ENCODE data around the gene MCL1. TPM values are rescaled to one million over a fixed set of nuclear protein-coding genes. Genes with fewer than 3 reads are reported as not detected.
"Not testable (repeated sequence)": the region's sequence is repeated elsewhere in the genome, so short reads cannot be mapped to it uniquely, and the experiment has no call there.

Gene MCL1
- total RNA-seq, 1 donor from 2014 or later, result 144 TPM

DNA sequence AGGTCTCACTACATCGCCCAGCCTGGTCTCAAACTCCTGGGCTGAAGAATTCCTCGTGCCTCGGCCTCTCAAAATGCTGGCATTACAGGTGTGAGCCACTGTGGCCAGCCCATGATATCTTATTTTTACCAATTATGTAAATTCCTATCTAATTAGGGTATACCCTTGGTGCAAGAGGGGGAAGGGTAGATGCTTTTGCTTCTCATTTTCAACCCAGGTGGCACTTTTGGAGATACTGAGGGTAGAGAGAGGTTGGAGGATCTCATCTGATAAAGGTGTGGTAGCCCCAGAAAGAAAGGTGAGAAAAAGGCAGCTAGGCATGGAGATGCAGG lies 32.6 kb upstream of the MCL1 start:
- TF ChIP-seq, protein P1, sequence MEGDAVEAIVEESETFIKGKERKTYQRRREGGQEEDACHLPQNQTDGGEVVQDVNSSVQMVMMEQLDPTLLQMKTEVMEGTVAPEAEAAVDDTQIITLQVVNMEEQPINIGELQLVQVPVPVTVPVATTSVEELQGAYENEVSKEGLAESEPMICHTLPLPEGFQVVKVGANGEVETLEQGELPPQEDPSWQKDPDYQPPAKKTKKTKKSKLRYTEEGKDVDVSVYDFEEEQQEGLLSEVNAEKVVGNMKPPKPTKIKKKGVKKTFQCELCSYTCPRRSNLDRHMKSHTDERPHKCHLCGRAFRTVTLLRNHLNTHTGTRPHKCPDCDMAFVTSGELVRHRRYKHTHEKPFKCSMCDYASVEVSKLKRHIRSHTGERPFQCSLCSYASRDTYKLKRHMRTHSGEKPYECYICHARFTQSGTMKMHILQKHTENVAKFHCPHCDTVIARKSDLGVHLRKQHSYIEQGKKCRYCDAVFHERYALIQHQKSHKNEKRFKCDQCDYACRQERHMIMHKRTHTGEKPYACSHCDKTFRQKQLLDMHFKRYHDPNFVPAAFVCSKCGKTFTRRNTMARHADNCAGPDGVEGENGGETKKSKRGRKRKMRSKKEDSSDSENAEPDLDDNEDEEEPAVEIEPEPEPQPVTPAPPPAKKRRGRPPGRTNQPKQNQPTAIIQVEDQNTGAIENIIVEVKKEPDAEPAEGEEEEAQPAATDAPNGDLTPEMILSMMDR (conservative IDR thresholded peaks at IDR 0.05; ENCODE audit: low read depth, low read length), result no peak
- DNase-seq (ENCODE audit: low read depth), result no peak
- no peak overlapping the region for H3K4me3 ChIP-seq (ENCODE audit: low read depth, low read length)

DNA sequence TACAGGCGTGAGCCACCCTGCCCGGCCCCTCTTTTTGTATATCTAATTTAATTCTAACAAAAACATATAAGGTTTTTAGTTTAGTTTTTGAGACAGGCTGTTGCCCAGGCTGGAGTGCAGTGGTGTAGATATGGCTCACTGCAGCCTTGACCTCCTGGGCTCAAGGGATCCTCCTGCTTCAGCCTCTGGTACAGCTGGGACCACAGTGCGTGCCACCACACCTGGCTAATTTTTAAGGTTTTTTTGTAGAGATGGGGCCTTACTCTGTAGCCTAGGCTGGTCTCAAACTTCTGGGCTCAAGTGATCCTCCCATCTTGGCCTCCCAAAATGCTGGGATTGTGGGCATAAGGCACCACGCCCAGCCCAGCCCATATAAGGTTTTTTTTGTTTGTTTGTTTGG lies 31.2 kb upstream of the MCL1 start:
- DNase-seq (ENCODE audit: low read depth), result no peak
- H3K4me3 ChIP-seq (ENCODE audit: low read depth, low read length), result no peak overlapping the region
- TF ChIP-seq, protein P1 (conservative IDR thresholded peaks at IDR 0.05; ENCODE audit: low read depth, low read length), result no peak

DNA sequence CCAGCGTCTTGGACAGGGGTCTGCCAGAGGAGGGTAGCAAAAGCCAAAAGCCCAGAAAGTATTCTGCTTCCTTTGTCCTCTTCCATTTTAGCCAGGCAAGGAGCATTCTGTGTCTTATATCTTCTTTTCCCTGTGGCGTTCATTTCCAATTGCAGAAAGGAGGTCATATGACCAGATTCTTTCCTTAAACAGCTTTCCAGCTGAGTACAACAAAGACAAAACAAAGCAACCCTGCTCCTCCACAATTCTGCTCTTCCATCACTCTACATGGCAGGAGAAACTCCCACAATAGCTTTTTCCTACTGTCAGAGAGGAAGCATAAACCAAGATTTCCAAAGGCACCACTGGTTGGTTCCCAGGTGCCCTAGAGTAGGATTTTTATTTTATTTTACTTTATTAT lies 30.3 kb upstream of the MCL1 start:
- no peak for DNase-seq (ENCODE audit: low read depth)

DNA sequence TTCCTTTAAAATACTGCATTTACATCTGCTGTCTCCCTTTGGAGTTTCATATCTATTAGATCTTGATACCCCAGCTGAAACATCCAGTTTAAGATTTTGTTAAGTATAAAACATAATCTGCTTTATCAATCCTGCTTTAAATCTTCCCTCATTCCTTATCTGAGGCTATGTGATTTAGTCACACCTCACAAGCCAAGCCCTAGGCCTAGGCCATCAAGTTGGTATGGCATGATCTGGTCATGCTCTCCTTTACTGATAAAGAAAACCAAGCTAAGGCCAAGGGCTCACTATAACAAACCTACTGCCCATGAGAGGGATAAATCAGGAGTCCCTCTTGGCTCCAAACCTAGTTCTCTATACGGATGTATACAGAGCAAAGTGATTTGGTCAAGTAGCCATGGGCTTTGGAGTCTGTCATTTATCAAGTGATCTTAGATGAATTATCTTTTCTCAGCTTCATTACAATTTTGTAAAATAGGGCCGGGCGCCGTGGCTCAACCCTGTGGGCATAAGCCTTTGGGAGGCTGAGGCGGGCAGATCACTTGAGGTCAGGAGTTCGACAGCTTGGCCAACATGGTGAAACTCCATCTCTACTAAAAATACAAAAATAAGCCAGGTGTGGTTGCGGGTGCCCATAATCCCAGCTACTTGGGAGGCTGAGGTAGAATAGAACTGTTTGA lies 27.2 kb upstream of the MCL1 start:
- H3K4me3 ChIP-seq (ENCODE audit: low read depth, low read length), result no peak overlapping the region
- no peak for DNase-seq (ENCODE audit: low read depth)
- TF ChIP-seq, protein P1 (conservative IDR thresholded peaks at IDR 0.05; ENCODE audit: low read depth, low read length), result no peak

More for the DNA sequence above, 30.3 kb upstream of the MCL1 start:
- TF ChIP-seq, protein P1 (conservative IDR thresholded peaks at IDR 0.05; ENCODE audit: low read depth, low read length), result no peak
- no peak overlapping the region for H3K4me3 ChIP-seq (ENCODE audit: low read depth, low read length)

DNA sequence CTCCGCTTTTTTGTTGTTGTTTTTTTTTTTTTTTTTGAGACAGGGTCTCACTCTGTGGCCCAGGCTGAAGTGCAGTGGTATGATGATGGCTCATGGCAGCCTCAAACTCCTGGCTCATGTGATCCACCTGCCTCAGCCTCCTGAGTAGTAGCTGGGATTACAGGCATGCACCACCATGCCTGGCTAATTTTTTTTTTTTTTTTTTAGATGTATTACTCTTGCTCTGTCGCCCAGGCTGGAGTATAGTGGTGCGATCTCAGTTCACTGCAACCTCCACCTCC lies 26.0 kb upstream of the MCL1 start:
- H3K4me3 ChIP-seq (ENCODE audit: low read depth, low read length), result not testable (repeated sequence)

DNA sequence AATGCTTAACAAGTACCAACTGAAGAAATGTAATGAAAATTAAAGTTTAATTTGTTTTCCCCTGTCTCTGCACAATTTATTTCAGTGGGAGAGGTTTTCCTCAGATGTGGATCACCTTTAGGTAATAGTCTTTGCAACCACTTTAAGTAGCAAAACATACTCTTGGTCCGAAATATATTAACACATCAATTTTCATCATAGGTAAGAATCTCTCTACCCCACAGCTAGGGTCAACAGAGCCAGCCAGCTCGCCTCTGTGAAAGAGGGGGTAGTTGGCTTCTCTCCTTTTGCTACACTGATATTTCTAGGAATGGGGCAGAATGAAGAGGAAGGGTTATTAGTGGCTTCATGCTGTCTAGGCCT lies 24.8 kb upstream of the MCL1 start:
- DNase-seq (ENCODE audit: low read depth), result no peak
- TF ChIP-seq, protein P1 (conservative IDR thresholded peaks at IDR 0.05; ENCODE audit: low read depth, low read length), result no peak
- no peak overlapping the region for H3K4me3 ChIP-seq (ENCODE audit: low read depth, low read length)

More for the DNA sequence above, 26.0 kb upstream of the MCL1 start:
- DNase-seq (ENCODE audit: low read depth), result not testable (repeated sequence)

DNA sequence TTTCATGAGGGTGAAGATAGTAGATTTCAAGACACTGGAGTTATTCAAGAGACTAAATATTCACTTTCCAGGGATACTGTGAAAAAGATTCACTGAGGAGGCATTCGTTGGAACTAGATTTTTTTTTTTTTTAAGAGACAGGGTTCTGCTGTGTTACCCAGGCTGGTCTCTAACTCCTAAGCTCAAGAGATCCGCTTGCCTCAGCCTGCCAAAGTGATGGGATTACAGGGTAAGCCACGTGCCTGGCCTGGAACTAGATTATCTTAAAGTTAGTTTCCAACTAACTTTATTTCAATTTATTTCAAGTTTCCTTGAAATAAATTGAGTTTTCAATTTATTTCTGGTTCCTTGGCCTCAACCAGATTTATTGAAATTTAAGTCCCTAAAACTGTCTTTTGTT lies 24.3 kb upstream of the MCL1 start:
- no peak overlapping the region for H3K4me3 ChIP-seq (ENCODE audit: low read depth, low read length)
- no peak for DNase-seq (ENCODE audit: low read depth)
- TF ChIP-seq, protein P1 (conservative IDR thresholded peaks at IDR 0.05; ENCODE audit: low read depth, low read length), result no peak

DNA sequence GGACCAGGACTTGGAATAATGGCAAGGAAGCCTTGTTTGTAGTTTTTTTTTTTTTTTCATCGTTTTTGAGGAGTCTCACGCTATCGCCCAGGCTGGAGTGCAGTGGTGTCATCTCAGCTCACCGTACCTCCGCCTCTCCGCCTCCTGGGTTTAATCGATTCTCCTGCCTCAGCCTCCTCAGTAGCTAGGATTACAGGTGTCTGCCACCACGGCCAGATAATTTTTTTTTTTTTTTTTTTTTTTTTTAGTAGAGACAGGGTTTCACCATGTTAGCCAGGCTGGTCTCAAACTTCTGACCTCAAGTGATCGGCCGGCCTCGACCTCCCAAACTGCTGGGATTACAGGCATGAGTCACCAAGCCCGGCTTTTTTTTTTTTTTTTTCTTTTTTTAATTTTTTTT lies 23.0 kb upstream of the MCL1 start:
- not testable (repeated sequence) for DNase-seq (ENCODE audit: low read depth); H3K4me3 ChIP-seq (ENCODE audit: low read depth, low read length)
